ENCODE results near the gene ALDH2.

- TF ChIP-seq SAP30 (IDR thresholded peaks at IDR 0.05; ENCODE audit: insufficient read depth, insufficient replicate concordance, low read length) (no peak), USF2 (IDR thresholded peaks at IDR 0.05; ENCODE audit: low read length) (no peak), EZH2 (IDR thresholded peaks at IDR 0.05; ENCODE audit: low read depth, low read length, severe bottlenecking) (no peak), ATF3 (IDR thresholded peaks at IDR 0.05; ENCODE audit: insufficient read depth, low read depth, low read length) (no peak), RAD21 (IDR thresholded peaks at IDR 0.05 in 1 of 2, conservative IDR thresholded peaks at IDR 0.05 in 1 of 2; ENCODE audit: low read depth in 2 of 2, low read length in 2 of 2) (no peak), POLR2A (IDR thresholded peaks at IDR 0.05; ENCODE audit: control extremely low read depth in 1 of 2, low read depth in 2 of 2, low read length in 2 of 2) (no peak), CTCF (IDR thresholded peaks at IDR 0.05; ENCODE audit: control extremely low read depth in 1 of 3, insufficient read depth in 1 of 3, low read depth in 1 of 3, low read length in 3 of 3) (no peak), SP1 (IDR thresholded peaks at IDR 0.05; ENCODE audit: low read depth, low read length) (no peak), POLR2AphosphoS5 (IDR thresholded peaks at IDR 0.05; ENCODE audit: low read depth, low read length) (no peak), CHD1 (IDR thresholded peaks at IDR 0.05; ENCODE audit: low read depth, low read length) (no peak), NRF1 (IDR thresholded peaks at IDR 0.05; ENCODE audit: low read depth, low read length) (no peak), RXRA (IDR thresholded peaks at IDR 0.05; ENCODE audit: insufficient read depth, low read depth, low read length) (no peak), MAX (IDR thresholded peaks at IDR 0.05) (no peak), EP300 (IDR thresholded peaks at IDR 0.05; ENCODE audit: borderline replicate concordance in 1 of 2, low read depth in 2 of 2, low read length in 2 of 2) (no peak)
Observed at GRCh38 chr12:111759991-111760390, 6.7 kb upstream of the ALDH2 start.
